Measurements from ENCODE around the gene CNTNAP5. TPM values are rescaled to one million over a fixed set of nuclear protein-coding genes. Genes with fewer than 3 reads are reported as not detected.
A peak's percentile ranks its signal among the peaks of the same experiment; 100 is the strongest.

The CNTNAP5 gene
- total RNA-seq, 1 donor from 2014 or later: 41.0 TPM

- no peak for DNase-seq
These were observed 244.3 kb downstream of the CNTNAP5 start for GRCh38 chr2:124269348-124269747.

DNA sequence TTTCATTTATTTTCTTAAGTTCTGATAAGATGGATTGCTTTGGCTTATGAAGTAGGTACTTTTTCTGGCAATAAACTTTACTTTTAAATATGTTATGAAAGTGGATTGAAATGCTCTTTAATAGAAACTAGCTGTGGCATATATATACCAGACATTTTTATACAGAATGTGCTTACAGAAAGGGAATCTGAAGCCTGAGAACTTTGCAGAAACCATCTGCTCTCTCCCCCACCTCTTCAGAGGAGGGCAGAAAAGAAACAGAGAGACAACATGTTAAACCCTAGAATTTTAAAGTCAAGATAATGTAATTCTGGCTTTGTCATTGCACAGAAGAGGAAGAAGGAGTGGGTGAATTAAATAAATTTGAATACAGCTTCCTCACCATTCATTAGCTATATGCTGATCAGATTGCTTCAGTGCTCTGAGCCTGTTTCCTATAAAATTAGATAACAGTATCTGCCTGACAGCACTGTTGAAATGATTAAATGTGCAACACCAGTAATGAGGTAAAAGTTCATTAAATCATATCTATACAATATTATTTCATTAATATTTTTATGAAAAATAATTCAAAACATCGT lies 247.3 kb downstream of the CNTNAP5 start:
- no peak for DNase-seq

- no peak for DNase-seq
These were observed 256.5 kb downstream of the CNTNAP5 start for GRCh38 chr2:124281541-124281940.

DNA sequence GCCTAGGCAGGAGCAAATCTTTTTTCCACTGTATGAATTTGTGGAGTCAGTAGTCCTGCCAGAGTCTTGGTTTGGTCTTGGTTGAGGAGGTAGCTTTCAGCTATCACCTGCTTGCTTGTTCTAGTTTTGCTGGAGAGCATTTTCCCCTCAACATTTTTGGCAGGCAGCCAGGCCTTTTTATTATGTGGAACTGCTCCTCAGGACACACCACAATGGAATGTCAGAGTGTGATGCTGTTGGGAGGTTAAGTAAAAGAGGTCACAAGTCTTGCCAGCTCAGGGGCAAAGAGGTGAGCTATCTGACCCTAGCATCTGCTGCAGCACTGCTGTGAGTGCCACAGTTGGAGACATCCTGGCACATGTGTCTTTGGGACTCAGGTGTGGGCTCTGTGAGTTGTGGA lies 258.0 kb downstream of the CNTNAP5 start:
- DNase-seq: no peak

- no peak for DNase-seq
These were observed 261.1 kb downstream of the CNTNAP5 start for GRCh38 chr2:124286089-124286783.

DNA sequence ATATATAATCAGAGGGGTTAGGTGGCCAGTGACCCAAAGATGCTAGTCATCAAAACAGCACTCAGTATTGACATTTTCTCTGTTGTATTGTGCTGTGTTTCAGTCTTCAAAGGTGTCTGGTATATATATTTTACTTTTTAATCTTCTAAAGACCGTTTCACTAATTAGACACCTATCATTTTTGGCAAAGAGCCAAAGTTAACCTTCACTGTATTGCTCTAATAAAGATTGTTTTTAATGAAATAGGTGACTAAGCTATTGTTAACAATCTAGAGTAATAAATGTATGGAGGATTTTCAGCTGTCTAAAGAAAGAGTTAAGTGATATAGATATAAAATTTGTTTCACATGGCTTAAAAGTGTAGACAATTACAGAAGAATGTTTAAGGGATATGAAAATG lies 264.0 kb downstream of the CNTNAP5 start:
- DNase-seq: no peak

- DNase-seq: no peak
These were observed 264.5 kb downstream of the CNTNAP5 start for GRCh38 chr2:124289615-124290014.

GRCh38 chr2:124296470-124296869 lies 271.4 kb downstream of the CNTNAP5 start:
- no peak for DNase-seq

- DNase-seq: no peak
These were observed 276.8 kb downstream of the CNTNAP5 start for GRCh38 chr2:124301915-124302314.

DNA sequence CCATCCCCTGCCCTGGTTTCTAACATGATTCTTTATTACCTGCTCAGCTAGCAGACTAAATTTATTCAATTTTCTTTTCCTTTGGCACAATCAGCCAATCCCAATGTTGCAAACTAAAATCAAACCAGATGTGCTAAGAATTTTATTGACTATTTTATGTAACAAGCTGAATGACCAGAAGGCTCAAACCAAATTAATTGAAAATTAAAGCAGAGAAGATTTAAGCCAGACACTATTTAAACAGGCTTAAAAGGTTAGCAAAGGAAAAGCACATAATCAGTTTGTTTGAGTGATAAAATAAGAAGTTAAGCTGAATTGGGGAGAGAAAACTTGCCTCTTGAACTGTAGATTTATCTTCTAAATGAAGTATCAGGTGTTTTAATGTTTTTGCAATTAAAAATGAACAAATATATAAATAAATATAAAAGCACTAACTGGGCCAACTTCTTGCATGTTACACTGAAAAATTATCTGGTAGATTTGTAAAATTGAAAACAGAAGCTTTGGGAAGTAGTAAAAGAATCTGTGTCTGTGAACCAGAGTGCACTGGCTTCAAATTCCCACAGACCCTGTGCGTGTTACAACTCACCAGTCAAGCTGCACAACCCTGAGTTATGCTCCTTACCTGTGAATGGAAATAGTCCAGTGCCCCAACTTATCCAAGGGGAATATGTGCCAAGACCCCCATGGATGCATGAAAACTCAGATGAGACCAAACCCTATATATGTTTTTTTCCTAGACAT lies 283.4 kb downstream of the CNTNAP5 start:
- no peak for DNase-seq

- DNase-seq: no peak
These were observed 284.6 kb downstream of the CNTNAP5 start for GRCh38 chr2:124309563-124310138.

GRCh38 chr2:124310671-124311070 lies 285.6 kb downstream of the CNTNAP5 start:
- DNase-seq: no peak

- no peak for DNase-seq
These were observed 289.0 kb downstream of the CNTNAP5 start for GRCh38 chr2:124314084-124314483.

DNA sequence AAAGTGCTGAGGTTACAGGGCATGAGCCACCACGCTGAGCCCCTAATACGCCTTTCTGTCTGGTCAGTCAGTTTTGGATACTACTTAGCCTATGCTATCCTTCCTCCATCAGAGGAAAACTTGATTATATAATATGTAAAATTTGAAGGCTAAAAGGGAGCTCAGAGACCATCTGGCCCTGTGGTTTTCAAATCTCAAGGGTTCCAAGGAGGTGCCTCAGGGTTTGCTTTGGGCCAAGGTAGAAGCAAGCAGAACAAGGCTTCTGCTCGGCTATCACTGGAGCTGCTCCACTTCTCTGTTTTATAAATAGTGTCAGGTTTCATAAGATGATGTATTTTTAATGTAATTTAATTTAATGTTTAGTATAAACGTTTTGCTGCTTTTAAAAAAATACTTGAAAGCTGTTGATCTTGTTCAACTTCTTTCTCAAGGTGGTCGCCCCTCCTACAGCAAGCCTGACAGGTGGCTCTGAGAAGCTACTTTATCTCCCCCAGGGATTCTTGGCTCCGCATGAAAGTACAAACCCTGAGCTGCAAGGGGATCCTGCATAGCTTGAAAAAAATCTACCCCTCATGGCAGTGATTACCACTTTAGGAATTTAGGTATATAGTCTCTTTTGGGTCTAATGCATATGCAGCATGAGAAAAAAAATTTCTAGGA lies 290.3 kb downstream of the CNTNAP5 start:
- DNase-seq: no peak

GRCh38 chr2:124316133-124316532 lies 291.0 kb downstream of the CNTNAP5 start:
- DNase-seq: no peak

DNA sequence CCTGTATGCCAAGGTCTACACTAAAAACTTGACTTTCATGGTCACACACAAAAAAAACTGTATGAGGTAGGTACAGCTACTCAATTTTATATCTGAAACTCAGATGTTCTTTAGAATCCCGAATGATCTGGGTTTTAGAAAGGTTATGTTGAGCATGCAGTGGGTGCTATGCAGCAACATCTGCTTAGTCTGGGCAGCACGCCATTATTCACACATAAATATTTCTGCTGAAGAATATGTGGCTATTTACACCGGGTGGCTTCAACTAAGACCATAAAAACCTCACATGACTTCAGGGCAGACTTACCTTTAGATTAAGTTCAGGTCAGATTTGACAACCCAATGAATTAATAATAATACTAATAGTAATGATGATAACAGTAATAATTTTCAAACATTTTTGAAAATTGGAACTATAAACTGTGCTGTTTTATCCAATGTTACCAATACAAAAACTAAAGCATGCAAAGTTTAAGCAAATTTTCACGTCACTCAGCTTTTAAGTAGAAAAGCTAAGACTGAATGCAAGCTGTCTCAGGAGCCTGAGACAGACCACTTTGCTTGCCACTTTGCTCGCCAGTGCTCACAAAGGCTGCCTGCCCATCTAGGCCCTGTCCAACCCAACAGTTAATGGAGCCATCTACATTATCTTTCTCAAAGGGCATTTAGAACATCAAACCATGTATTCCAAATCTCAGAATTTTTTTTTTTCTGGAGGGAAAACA lies 292.0 kb downstream of the CNTNAP5 start:
- no peak for DNase-seq

DNA sequence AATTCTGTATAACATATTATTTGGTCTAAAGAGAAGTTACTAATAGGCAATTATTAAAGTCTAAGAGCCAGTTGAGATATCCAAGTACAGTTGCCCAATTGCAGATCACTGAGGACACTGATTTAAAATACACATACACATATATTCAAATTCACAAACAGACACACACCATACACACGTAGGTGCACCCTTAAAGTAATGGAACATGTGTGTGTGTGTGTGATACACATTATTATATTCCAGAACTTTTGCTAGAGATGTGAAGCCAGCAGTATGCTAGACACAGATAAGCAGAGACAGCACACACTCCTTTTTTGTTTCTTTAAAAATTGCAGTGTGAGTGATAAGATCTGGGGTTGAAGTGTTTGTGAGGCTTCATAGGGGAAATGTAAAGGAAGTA lies 292.5 kb downstream of the CNTNAP5 start:
- no peak for DNase-seq

- DNase-seq: no peak
These were observed 293.8 kb downstream of the CNTNAP5 start for GRCh38 chr2:124318913-124319312.

- DNase-seq: no peak
These were observed 294.5 kb downstream of the CNTNAP5 start for GRCh38 chr2:124319577-124319976.

DNA sequence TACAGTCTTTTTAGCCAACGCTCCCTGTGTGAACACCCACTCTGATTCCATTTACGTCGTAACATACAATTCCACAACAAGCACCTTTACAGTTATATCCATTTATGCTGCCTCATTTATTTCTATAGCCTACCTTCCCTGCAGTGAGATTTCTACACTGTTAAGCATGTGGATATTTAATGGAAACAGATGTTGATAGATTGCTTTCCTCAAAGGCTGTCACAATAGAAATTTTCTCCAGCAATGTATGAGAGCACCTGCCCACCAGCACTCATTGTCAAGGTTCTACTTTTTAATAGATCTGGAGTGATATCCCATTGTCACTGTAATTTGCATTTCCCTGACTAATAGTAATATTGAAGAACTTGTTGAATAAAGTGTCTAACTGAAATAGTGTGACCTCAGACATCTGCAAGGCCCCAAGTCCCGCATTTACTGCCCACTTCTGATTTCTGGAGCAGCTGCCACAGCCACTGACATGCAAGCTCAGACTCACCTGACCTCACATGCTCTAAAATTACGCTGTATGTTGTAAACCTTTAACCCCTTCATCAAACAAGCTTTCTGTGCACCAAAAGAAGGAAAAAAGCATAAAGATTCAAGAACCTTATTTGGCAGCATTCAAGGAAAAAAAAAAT lies 295.1 kb downstream of the CNTNAP5 start:
- DNase-seq: no peak

GRCh38 chr2:124323321-124323720 lies 298.2 kb downstream of the CNTNAP5 start:
- peak; percentile 10 for DNase-seq
